ENCODE data around the gene PARP1. TPM values are rescaled to one million over a fixed set of nuclear protein-coding genes. Genes with fewer than 3 reads are reported as not detected.

PARP1 gene
- total RNA-seq, 2 experiments from 2014 or later: 532 to 594 TPM

DNA sequence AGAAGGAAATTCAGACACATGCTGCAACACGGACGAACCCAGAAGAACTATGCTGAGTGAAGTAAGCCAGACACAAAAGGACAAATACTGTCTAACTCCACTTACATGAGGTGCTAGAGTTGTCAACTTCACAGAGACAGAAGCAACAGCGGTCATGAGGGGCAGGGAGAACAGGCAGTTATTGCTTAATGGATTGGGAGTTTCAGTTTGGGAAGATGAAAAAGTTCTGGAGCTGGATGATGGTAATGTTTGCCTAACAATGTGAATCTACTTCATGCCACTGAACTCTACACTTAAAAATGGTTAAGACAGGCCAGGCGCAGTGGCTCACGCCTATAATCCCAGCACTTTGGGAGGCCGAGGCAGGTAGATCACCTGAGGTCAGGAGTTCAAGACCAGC, 12.1 kb downstream of the PARP1 start:
- intact Hi-C loops (cut with micrococcal nuclease; ENCODE audit: unreplicated experiment): no loop called here
- H3K4me2 ChIP-seq (ENCODE audit: low read length): no peak overlapping the region
- ChIA-PET POLR2A (interaction anchor here (2.3 kb wide), 1 partner anchor 9 kb away, joined by 6 read pairs; no protein-coding TSS in a partner anchor), CTCF (ENCODE audit: unreplicated experiment) (no interaction called here)
- peaks cover 5% of the 10 kb centered on the region; the same call in 1 of the 2 replicates for H3K9me3 ChIP-seq (ENCODE audit: low read length)
- TF ChIP-seq, protein P1, sequence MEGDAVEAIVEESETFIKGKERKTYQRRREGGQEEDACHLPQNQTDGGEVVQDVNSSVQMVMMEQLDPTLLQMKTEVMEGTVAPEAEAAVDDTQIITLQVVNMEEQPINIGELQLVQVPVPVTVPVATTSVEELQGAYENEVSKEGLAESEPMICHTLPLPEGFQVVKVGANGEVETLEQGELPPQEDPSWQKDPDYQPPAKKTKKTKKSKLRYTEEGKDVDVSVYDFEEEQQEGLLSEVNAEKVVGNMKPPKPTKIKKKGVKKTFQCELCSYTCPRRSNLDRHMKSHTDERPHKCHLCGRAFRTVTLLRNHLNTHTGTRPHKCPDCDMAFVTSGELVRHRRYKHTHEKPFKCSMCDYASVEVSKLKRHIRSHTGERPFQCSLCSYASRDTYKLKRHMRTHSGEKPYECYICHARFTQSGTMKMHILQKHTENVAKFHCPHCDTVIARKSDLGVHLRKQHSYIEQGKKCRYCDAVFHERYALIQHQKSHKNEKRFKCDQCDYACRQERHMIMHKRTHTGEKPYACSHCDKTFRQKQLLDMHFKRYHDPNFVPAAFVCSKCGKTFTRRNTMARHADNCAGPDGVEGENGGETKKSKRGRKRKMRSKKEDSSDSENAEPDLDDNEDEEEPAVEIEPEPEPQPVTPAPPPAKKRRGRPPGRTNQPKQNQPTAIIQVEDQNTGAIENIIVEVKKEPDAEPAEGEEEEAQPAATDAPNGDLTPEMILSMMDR (conservative IDR thresholded peaks at IDR 0.05; ENCODE audit: low read length): no peak
- no peak for TF ChIP-seq EZH2phosphoT487 (IDR thresholded peaks at IDR 0.05; ENCODE audit: borderline replicate concordance, low read depth, low read length)
- no peak overlapping the region for H3K4me3 ChIP-seq (ENCODE audit: low read depth, low read length, poor library complexity, severe bottlenecking)
- H4K20me1 ChIP-seq (ENCODE audit: insufficient read depth, low read length): peaks cover 20% of the 10 kb centered on the region
- no TSS peak for BruUV-seq (replicated peaks)
- no peak for DNase-seq (ENCODE audit: low spot score)
- no peak overlapping the region for H3K27ac ChIP-seq (ENCODE audit: low read depth, low read length, poor library complexity, severe bottlenecking)
- no peaks in the 10 kb centered on the region for H3K9me2 ChIP-seq (ENCODE audit: insufficient read depth, low read length)
- H2AFZ ChIP-seq (ENCODE audit: low read length): no peak overlapping the region
- H3K4me1 ChIP-seq (ENCODE audit: insufficient read depth, low read length, poor library complexity, severe bottlenecking): no peaks in the 10 kb centered on the region
- H3K36me3 ChIP-seq (ENCODE audit: insufficient read depth, low read length): peaks cover 100% of the 10 kb centered on the region
- H3K79me2 ChIP-seq (ENCODE audit: insufficient read depth, low read depth, low read length): peaks cover 98% of the 10 kb centered on the region

DNA sequence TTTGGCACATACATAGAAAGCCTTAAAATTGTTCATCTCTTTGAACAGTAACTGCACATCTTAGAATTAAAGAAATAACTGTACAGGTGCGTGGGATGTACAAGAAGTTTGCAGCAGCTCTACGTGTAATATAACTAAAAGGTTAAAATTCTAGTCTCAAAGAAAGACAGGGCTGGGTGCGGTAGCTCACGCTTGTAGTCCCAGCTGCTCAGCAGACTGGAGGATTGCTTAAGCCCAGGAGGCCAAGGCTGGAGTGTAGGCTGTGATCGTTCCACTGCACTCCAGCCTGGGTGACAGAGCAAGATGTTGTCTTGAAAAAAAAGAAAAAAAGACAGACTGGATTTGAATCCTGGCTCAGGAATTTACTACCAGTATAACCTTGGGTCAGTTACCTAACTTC, 13.4 kb downstream of the PARP1 start:
- H3K79me2 ChIP-seq (ENCODE audit: insufficient read depth, low read depth, low read length): peaks cover 85% of the 10 kb centered on the region
- H3K27ac ChIP-seq (ENCODE audit: low read depth, low read length, poor library complexity, severe bottlenecking): no peak overlapping the region
- H3K4me3 ChIP-seq (ENCODE audit: low read depth, low read length, poor library complexity, severe bottlenecking): no peak overlapping the region
- ChIA-PET CTCF (ENCODE audit: unreplicated experiment) (no interaction called here), POLR2A (interaction anchor here (2.3 kb wide), 1 partner anchor 10 kb away, joined by 6 read pairs; no protein-coding TSS in a partner anchor)
- TF ChIP-seq EZH2phosphoT487 (IDR thresholded peaks at IDR 0.05; ENCODE audit: borderline replicate concordance, low read depth, low read length): no peak
- TF ChIP-seq, protein P1 (conservative IDR thresholded peaks at IDR 0.05; ENCODE audit: low read length): no peak
- no peak overlapping the region for H3K4me2 ChIP-seq (ENCODE audit: low read length)
- peaks cover 20% of the 10 kb centered on the region for H4K20me1 ChIP-seq (ENCODE audit: insufficient read depth, low read length)
- intact Hi-C loops (cut with micrococcal nuclease; ENCODE audit: unreplicated experiment): no loop called here
- peaks cover 5% of the 10 kb centered on the region; the same call in 1 of the 2 replicates for H3K9me3 ChIP-seq (ENCODE audit: low read length)
- no peak overlapping the region for H2AFZ ChIP-seq (ENCODE audit: low read length)
- no peak for DNase-seq (ENCODE audit: low spot score)
- no peaks in the 10 kb centered on the region for H3K9me2 ChIP-seq (ENCODE audit: insufficient read depth, low read length)
- BruUV-seq (replicated peaks): no TSS peak
- H3K4me1 ChIP-seq (ENCODE audit: insufficient read depth, low read length, poor library complexity, severe bottlenecking): no peaks in the 10 kb centered on the region
- H3K36me3 ChIP-seq (ENCODE audit: insufficient read depth, low read length): peaks cover 100% of the 10 kb centered on the region

DNA sequence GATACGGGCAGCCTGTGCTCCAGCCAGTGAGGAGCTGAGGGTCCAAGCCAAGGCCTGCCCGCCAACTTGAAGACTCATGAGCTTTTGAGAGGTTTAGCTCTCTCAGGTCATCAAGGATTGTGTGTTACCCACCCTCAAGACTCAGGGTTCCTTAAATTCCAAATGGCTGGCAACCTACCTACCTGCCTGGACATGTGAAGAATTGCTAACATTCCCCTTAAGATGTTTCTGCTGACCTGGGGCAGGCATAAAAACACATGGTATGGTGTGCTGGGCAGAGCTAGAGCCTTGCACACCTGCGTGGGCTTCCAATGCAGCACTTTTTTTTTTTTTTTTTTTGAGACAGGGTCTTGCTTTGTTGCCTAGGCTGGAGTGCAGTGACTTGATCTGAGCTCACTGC, 17.2 kb downstream of the PARP1 start:
- POLR2A ChIA-PET: interaction anchor here (1.4 kb wide), 1 partner anchor 82 kb away, joined by 3 read pairs; the partner anchor contains the start of gene LIN9
- Histone ChIP-seq H2AFZ (ENCODE audit: low read length) (no peak overlapping the region), H3K4me3 (ENCODE audit: low read depth, low read length, poor library complexity, severe bottlenecking) (no peak overlapping the region), H3K36me3 (ENCODE audit: insufficient read depth, low read length) (peaks cover 100% of the 10 kb centered on the region), H3K79me2 (ENCODE audit: insufficient read depth, low read depth, low read length) (peaks cover 47% of the 10 kb centered on the region), H3K9me2 (ENCODE audit: insufficient read depth, low read length) (no peaks in the 10 kb centered on the region), H3K4me2 (ENCODE audit: low read length) (no peak overlapping the region), H4K20me1 (ENCODE audit: insufficient read depth, low read length) (peaks cover 20% of the 10 kb centered on the region), H3K27ac (ENCODE audit: low read depth, low read length, poor library complexity, severe bottlenecking) (no peak overlapping the region), H3K4me1 (ENCODE audit: insufficient read depth, low read length, poor library complexity, severe bottlenecking) (no peaks in the 10 kb centered on the region), H3K9me3 (ENCODE audit: low read length) (no peaks in the 10 kb centered on the region)
- TF ChIP-seq EZH2phosphoT487 (IDR thresholded peaks at IDR 0.05; ENCODE audit: borderline replicate concordance, low read depth, low read length): no peak
- TF ChIP-seq, protein P1 (conservative IDR thresholded peaks at IDR 0.05; ENCODE audit: low read length): no peak
- CTCF ChIA-PET (ENCODE audit: unreplicated experiment): no interaction called here
- BruUV-seq (replicated peaks): no TSS peak
- intact Hi-C loops (cut with micrococcal nuclease; ENCODE audit: unreplicated experiment): no loop called here
- DNase-seq (ENCODE audit: low spot score): no peak
